HepG2 (cell line): ENCODE measurements around the gene GH2. TPM values are rescaled to one million over a fixed set of nuclear protein-coding genes. Genes with fewer than 3 reads are reported as not detected.

ENCODE experiments used
- BCL6 ChIP-seq: IDR thresholded peaks from 2 replicates; pipeline ENCODE4 v1.6.1; 2016; ENCODE audit warnings: missing genetic modification reagents, missing compliant biosample characterization
- GABPA ChIP-seq, 2 experiments: IDR thresholded peaks; 2 replicates each; pipeline ENCODE4 v1.6.1; 2011 to 2016; ENCODE audit warnings: low read depth in 2 of 2, low read length in 1 of 2, missing biosample characterization in 1 of 2, missing genetic modification characterization in 1 of 2
- PAF1 ChIP-seq: IDR thresholded peaks from 2 replicates; pipeline ENCODE4 v1.6.1; 2016; ENCODE audit warnings: missing genetic modification reagents, missing compliant biosample characterization
- RFX5 ChIP-seq: IDR thresholded peaks from 2 replicates; pipeline ENCODE4 v1.6.1; 2011; ENCODE audit warnings: low read depth, low read length, improper control_type of control experiment
- SMAD3 ChIP-seq: sonication (generic); formaldehyde crosslinking; IDR thresholded peaks from 2 replicates; pipeline ENCODE4 v1.4.0; 2020; ENCODE audit warnings: missing genetic modification reagents
- SRY ChIP-seq: sonication (generic); formaldehyde crosslinking; IDR thresholded peaks from 2 replicates; pipeline ENCODE4 v1.8.0; 2022; ENCODE audit warnings: mild to moderate bottlenecking, missing genetic modification reagents
- ZMYM2 ChIP-seq: sonication (generic); formaldehyde crosslinking; IDR thresholded peaks from 2 replicates; pipeline ENCODE4 v1.8.0; 2022; ENCODE audit warnings: mild to moderate bottlenecking, missing genetic modification reagents
- ZNF17 ChIP-seq: sonication (generic); formaldehyde crosslinking; IDR thresholded peaks from 2 replicates; pipeline ENCODE4 v1.5.0; 2020; ENCODE audit warnings: mild to moderate bottlenecking, missing genetic modification reagents
- ZNF292 ChIP-seq: sonication (generic); formaldehyde crosslinking; IDR thresholded peaks from 2 replicates; pipeline ENCODE4 v1.8.1; 2022; ENCODE audit warnings: mild to moderate bottlenecking, low read depth, missing genetic modification reagents, borderline replicate concordance
- ZNF468 ChIP-seq: sonication (generic); formaldehyde crosslinking; IDR thresholded peaks from 2 replicates; pipeline ENCODE4 v1.8.0; 2022; ENCODE audit warnings: mild to moderate bottlenecking, moderate library complexity, missing genetic modification reagents
- ZNF644 ChIP-seq: IDR thresholded peaks from 2 replicates; pipeline ENCODE4 v1.6.1; 2016; ENCODE audit warnings: low read depth
- ZNF672 ChIP-seq: sonication (generic); formaldehyde crosslinking; IDR thresholded peaks from 2 replicates; pipeline ENCODE4 v1.8.1; 2022; ENCODE audit warnings: missing genetic modification reagents
- ZNF737 ChIP-seq: sonication (generic); formaldehyde crosslinking; IDR thresholded peaks from 2 replicates; pipeline ENCODE4 v1.5.0; 2020; ENCODE audit warnings: missing genetic modification reagents, mild to moderate bottlenecking, borderline replicate concordance
- polyA plus RNA-seq, 8 experiments: library from polyadenylated mRNA; depleted of rRNA in 3 of 8; stranded (reverse) in 7 of 8; unstranded in 1 of 8; fragments of >200 nt; fragmentation: Illumina TruSeq in 4 of 8; extraction: Trizol in 4 of 8; gene quantifications; 2 replicates each; pipeline versions ENCODE4 v1.2.1 to v1.2.3, GENCODE V29; 2011 to 2016; ENCODE audit warnings: low read depth in 4 of 8, missing spikeins in 1 of 8, mixed read lengths in 1 of 8; ENCODE audit not compliant: insufficient read depth in 1 of 8
- total RNA-seq, 5 experiments: library from RNA; depleted of rRNA; stranded (reverse); fragments of >200 nt; fragmentation: Illumina TruSeq; extraction: Trizol; gene quantifications; 2 replicates each; pipeline ENCODE4 v1.2.3, GENCODE V29; 2016; ENCODE audit warnings: low read depth in 1 of 5
- TF ChIP-seq, protein P1 (sequence below): sonication (generic); formaldehyde crosslinking; IDR thresholded peaks from 2 replicates; pipeline ENCODE4 v1.4.0; 2020; ENCODE audit warnings: missing genetic modification reagents, borderline replicate concordance
- TF ChIP-seq, protein P2 (sequence below): sonication (generic); formaldehyde crosslinking; conservative IDR thresholded peaks from 2 replicates; pipeline ENCODE4 v1.4.0; 2020; ENCODE audit warnings: mild to moderate bottlenecking, missing genetic modification reagents, moderate library complexity
- TF ChIP-seq, protein P3 (sequence below): sonication (generic); formaldehyde crosslinking; IDR thresholded peaks from 2 replicates; pipeline ENCODE4 v1.4.0; 2020; ENCODE audit warnings: mild to moderate bottlenecking, missing genetic modification reagents, borderline replicate concordance

GH2 gene
- total and polyA plus RNA-seq, 2 of the 13 experiments (the other 11 are each of a cell fraction or from before 2014, with no cell fraction given) = not detected

DNA sequence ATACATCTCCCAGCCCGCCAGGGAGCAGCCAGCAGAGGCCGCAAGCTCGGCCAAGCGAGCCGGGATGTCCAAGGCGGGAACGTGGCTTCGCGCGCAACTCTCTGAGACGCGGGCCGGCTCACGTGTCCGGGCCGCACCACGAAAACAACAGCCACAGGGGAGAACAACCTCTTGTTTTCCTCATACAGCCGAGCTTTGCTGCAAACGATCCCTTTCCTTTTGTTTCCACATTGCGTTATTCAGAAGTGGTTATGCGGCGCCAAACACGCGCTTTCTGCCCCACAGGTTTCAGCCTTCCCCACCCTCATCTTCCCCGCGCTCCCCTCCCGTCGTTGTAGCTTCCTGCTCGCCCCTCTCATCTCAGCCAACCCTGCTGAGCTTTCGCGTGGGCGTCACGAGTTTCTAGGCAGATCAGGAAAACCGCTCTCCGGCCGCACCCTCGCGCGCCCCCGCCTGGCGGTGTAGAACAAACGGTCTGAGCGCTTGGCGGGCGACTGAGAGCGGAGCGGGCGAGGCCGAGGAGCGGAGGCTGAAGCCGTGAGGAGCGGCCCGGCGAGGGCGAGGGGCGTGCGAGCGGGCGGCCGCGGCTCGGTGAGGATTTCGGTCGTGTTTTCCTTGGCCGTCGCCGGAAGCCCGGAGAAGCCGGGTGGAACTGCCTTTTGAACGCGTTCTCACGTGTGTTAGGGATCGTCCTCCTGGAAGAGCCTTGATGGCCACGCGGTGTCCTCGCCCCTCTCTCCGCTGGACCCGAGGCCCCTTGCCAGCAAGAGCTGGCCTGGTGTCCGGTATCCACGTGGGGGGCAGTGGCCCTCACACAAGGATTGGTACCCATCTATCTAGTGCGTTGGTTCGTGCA is 32.7 kb downstream of the GH2 start (continued):
- no peak for TF ChIP-seq PAF1 (CRISPR knock-in tag)
- no peak for TF ChIP-seq ZNF17
- TF ChIP-seq, protein P1, sequence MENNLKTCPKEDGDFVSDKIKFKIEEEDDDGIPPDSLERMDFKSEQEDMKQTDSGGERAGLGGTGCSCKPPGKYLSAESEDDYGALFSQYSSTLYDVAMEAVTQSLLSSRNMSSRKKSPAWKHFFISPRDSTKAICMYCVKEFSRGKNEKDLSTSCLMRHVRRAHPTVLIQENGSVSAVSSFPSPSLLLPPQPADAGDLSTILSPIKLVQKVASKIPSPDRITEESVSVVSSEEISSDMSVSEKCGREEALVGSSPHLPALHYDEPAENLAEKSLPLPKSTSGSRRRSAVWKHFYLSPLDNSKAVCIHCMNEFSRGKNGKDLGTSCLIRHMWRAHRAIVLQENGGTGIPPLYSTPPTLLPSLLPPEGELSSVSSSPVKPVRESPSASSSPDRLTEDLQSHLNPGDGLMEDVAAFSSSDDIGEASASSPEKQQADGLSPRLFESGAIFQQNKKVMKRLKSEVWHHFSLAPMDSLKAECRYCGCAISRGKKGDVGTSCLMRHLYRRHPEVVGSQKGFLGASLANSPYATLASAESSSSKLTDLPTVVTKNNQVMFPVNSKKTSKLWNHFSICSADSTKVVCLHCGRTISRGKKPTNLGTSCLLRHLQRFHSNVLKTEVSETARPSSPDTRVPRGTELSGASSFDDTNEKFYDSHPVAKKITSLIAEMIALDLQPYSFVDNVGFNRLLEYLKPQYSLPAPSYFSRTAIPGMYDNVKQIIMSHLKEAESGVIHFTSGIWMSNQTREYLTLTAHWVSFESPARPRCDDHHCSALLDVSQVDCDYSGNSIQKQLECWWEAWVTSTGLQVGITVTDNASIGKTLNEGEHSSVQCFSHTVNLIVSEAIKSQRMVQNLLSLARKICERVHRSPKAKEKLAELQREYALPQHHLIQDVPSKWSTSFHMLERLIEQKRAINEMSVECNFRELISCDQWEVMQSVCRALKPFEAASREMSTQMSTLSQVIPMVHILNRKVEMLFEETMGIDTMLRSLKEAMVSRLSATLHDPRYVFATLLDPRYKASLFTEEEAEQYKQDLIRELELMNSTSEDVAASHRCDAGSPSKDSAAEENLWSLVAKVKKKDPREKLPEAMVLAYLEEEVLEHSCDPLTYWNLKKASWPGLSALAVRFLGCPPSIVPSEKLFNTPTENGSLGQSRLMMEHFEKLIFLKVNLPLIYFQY = no peak
- TF ChIP-seq ZNF468 (CRISPR knock-in tag) = no peak
- no peak for TF ChIP-seq SMAD3 (CRISPR knock-in tag)
- no peak for TF ChIP-seq ZNF292 (CRISPR knock-in tag)
- TF ChIP-seq, protein P2, sequence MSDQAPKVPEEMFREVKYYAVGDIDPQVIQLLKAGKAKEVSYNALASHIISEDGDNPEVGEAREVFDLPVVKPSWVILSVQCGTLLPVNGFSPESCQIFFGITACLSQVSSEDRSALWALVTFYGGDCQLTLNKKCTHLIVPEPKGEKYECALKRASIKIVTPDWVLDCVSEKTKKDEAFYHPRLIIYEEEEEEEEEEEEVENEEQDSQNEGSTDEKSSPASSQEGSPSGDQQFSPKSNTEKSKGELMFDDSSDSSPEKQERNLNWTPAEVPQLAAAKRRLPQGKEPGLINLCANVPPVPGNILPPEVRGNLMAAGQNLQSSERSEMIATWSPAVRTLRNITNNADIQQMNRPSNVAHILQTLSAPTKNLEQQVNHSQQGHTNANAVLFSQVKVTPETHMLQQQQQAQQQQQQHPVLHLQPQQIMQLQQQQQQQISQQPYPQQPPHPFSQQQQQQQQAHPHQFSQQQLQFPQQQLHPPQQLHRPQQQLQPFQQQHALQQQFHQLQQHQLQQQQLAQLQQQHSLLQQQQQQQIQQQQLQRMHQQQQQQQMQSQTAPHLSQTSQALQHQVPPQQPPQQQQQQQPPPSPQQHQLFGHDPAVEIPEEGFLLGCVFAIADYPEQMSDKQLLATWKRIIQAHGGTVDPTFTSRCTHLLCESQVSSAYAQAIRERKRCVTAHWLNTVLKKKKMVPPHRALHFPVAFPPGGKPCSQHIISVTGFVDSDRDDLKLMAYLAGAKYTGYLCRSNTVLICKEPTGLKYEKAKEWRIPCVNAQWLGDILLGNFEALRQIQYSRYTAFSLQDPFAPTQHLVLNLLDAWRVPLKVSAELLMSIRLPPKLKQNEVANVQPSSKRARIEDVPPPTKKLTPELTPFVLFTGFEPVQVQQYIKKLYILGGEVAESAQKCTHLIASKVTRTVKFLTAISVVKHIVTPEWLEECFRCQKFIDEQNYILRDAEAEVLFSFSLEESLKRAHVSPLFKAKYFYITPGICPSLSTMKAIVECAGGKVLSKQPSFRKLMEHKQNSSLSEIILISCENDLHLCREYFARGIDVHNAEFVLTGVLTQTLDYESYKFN (CRISPR knock-in tag) = no peak
- TF ChIP-seq ZMYM2 (CRISPR knock-in tag) = peak; percentile 90; the same call in 1 of the 2 replicates
- TF ChIP-seq, protein P3, sequence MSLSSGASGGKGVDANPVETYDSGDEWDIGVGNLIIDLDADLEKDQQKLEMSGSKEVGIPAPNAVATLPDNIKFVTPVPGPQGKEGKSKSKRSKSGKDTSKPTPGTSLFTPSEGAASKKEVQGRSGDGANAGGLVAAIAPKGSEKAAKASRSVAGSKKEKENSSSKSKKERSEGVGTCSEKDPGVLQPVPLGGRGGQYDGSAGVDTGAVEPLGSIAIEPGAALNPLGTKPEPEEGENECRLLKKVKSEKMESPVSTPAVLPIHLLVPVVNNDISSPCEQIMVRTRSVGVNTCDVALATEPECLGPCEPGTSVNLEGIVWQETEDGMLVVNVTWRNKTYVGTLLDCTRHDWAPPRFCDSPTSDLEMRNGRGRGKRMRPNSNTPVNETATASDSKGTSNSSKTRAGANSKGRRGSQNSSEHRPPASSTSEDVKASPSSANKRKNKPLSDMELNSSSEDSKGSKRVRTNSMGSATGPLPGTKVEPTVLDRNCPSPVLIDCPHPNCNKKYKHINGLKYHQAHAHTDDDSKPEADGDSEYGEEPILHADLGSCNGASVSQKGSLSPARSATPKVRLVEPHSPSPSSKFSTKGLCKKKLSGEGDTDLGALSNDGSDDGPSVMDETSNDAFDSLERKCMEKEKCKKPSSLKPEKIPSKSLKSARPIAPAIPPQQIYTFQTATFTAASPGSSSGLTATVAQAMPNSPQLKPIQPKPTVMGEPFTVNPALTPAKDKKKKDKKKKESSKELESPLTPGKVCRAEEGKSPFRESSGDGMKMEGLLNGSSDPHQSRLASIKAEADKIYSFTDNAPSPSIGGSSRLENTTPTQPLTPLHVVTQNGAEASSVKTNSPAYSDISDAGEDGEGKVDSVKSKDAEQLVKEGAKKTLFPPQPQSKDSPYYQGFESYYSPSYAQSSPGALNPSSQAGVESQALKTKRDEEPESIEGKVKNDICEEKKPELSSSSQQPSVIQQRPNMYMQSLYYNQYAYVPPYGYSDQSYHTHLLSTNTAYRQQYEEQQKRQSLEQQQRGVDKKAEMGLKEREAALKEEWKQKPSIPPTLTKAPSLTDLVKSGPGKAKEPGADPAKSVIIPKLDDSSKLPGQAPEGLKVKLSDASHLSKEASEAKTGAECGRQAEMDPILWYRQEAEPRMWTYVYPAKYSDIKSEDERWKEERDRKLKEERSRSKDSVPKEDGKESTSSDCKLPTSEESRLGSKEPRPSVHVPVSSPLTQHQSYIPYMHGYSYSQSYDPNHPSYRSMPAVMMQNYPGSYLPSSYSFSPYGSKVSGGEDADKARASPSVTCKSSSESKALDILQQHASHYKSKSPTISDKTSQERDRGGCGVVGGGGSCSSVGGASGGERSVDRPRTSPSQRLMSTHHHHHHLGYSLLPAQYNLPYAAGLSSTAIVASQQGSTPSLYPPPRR = no peak
- no peak for TF ChIP-seq ZNF737 (CRISPR knock-in tag)
- peak; percentile 99 for TF ChIP-seq RFX5
- TF ChIP-seq BCL6 (CRISPR knock-in tag) = no peak
- TF ChIP-seq ZNF644 = no peak
- TF ChIP-seq GABPA (IDR thresholded peaks at IDR 0.05; ENCODE audit: low read depth, low read length) = no peak
- no peak for TF ChIP-seq GABPA (CRISPR knock-in tag; IDR thresholded peaks at IDR 0.05; ENCODE audit: low read depth)
- TF ChIP-seq SRY (CRISPR knock-in tag) = no peak
- no peak for TF ChIP-seq ZNF672 (CRISPR knock-in tag)
